WTC11 (cell line): ENCODE measurements around the gene ZNF609. TPM values are rescaled to one million over a fixed set of nuclear protein-coding genes. Genes with fewer than 3 reads are reported as not detected.

Source experiments
- ATAC-seq: fragments of 200-7000 bp; cut with Tn5 transposase; 2 replicates; pipeline ENCODE4 v1.10.0; 2021; ENCODE audit warnings: mild to moderate bottlenecking, moderate library complexity
- CTCF ChIA-PET: fragments of 300-600 bp; sonication (Branson Sonifier 250); formaldehyde crosslinking; loops from one replicate; lab custom pipeline; 2021; ENCODE audit warnings: antibody characterized with exemption; lab: Charles Lee
- POLR2A ChIA-PET: fragments of 350-600 bp; sonication (Branson Sonifier 250); formaldehyde crosslinking; loops from one replicate; lab custom pipeline; 2021; ENCODE audit warnings: antibody characterized with exemption; lab: Charles Lee
- DNase-seq: peaks from one replicate; pipeline ENCODE4 v3.0.0; 2021; ENCODE audit warnings: low spot score
- H3K27ac Mint-ChIP-seq: 2 replicates; pipeline ENCODE4 v1.8.0; 2021; ENCODE audit warnings: mixed read lengths
- H3K27me3 Mint-ChIP-seq: 2 replicates; pipeline ENCODE4 v1.8.0; 2021; ENCODE audit warnings: low read depth, mild to moderate bottlenecking, moderate library complexity, mixed read lengths
- H3K36me3 Mint-ChIP-seq: 2 replicates; pipeline ENCODE4 v1.8.0; 2021; ENCODE audit warnings: mixed read lengths
- H3K4me1 Mint-ChIP-seq: 2 replicates; pipeline ENCODE4 v1.8.0; 2022; ENCODE audit warnings: mixed read lengths
- H3K4me3 Mint-ChIP-seq: 2 replicates; pipeline ENCODE4 v1.8.0; 2021; ENCODE audit warnings: mild to moderate bottlenecking, moderate library complexity, mixed read lengths
- H3K9me3 Mint-ChIP-seq: 2 replicates; pipeline ENCODE4 v1.8.0; 2021; ENCODE audit warnings: mixed read lengths
- AR ChIP-seq: fragments of 250-450 bp; sonication (Bioruptor Pico); IDR thresholded peaks from 2 replicates; pipeline ENCODE4 v1.9.0; 2021; ENCODE audit warnings: mild to moderate bottlenecking
- ATF1 ChIP-seq: sonication (generic); formaldehyde crosslinking; IDR thresholded peaks from 2 replicates; pipeline ENCODE4 v1.8.1; 2023; ENCODE audit warnings: mild to moderate bottlenecking, moderate library complexity, missing genetic modification reagents
- ELF4 ChIP-seq: sonication (generic); formaldehyde crosslinking; IDR thresholded peaks from 2 replicates; pipeline ENCODE4 v1.8.1; 2022; ENCODE audit warnings: low read depth, mild to moderate bottlenecking, moderate library complexity, missing genetic modification reagents
- FOXP4 ChIP-seq: sonication (generic); formaldehyde crosslinking; IDR thresholded peaks from 2 replicates; pipeline ENCODE4 v1.8.0; 2022; ENCODE audit warnings: mild to moderate bottlenecking, missing genetic modification reagents
- GRHL2 ChIP-seq: fragments of 250-450 bp; sonication (Bioruptor Pico); IDR thresholded peaks from 2 replicates; pipeline ENCODE4 v1.8.0; 2022; ENCODE audit warnings: mild to moderate bottlenecking, moderate library complexity; ENCODE audit not compliant: insufficient replicate concordance, severe bottlenecking
- HMGA2 ChIP-seq: fragments of 250-450 bp; sonication (Bioruptor Pico); IDR thresholded peaks from 2 replicates; pipeline ENCODE4 v1.4.0; 2021; ENCODE audit warnings: mild to moderate bottlenecking, moderate library complexity
- JUN ChIP-seq: sonication (generic); formaldehyde crosslinking; IDR thresholded peaks from 2 replicates; pipeline ENCODE4 v1.8.0; 2023; ENCODE audit warnings: mild to moderate bottlenecking, missing genetic modification reagents
- MXD4 ChIP-seq: fragments of 250-450 bp; sonication (Bioruptor Pico); IDR thresholded peaks from 2 replicates; pipeline ENCODE4 v1.8.0; 2021; ENCODE audit warnings: mild to moderate bottlenecking, moderate library complexity, borderline replicate concordance
- PREB ChIP-seq: sonication (generic); formaldehyde crosslinking; IDR thresholded peaks from 2 replicates; pipeline ENCODE4 v1.8.1; 2022; ENCODE audit warnings: mild to moderate bottlenecking, missing genetic modification reagents, moderate library complexity, borderline replicate concordance
- RELA ChIP-seq: sonication (generic); formaldehyde crosslinking; IDR thresholded peaks from 2 replicates; pipeline ENCODE4 v1.8.1; 2022; ENCODE audit warnings: missing genetic modification reagents, mild to moderate bottlenecking, borderline replicate concordance
- SMAD3 ChIP-seq: sonication (generic); formaldehyde crosslinking; IDR thresholded peaks from 2 replicates; pipeline ENCODE4 v1.8.0; 2022; ENCODE audit warnings: missing genetic modification reagents, mild to moderate bottlenecking, borderline replicate concordance
- SP1 ChIP-seq: sonication (generic); formaldehyde crosslinking; conservative IDR thresholded peaks from 2 replicates; pipeline ENCODE4 v1.8.1; 2022; ENCODE audit warnings: missing genetic modification reagents
- TP53 ChIP-seq: sonication (generic); formaldehyde crosslinking; IDR thresholded peaks from 2 replicates; pipeline ENCODE4 v1.8.1; 2023; ENCODE audit warnings: mild to moderate bottlenecking, missing genetic modification reagents
- ZNF423 ChIP-seq: fragments of 250-450 bp; sonication (Bioruptor Pico); IDR thresholded peaks from 2 replicates; pipeline ENCODE4 v2.1.2; 2022; ENCODE audit warnings: mild to moderate bottlenecking, moderate library complexity
- ZNF512 ChIP-seq: sonication (generic); formaldehyde crosslinking; IDR thresholded peaks from 2 replicates; pipeline ENCODE4 v1.8.1; 2022; ENCODE audit warnings: missing genetic modification reagents, borderline replicate concordance
- total RNA-seq: library from RNA; stranded (reverse); gene quantifications from 3 replicates; pipeline ENCODE4 v1.2.3, GENCODE V29; 2021
- TF ChIP-seq, protein P1 (sequence below): sonication (generic); formaldehyde crosslinking; IDR thresholded peaks from 2 replicates; pipeline ENCODE4 v1.8.0; 2022; ENCODE audit warnings: mild to moderate bottlenecking, missing genetic modification reagents
- TF ChIP-seq, protein P2 (sequence below): sonication (generic); formaldehyde crosslinking; conservative IDR thresholded peaks from 2 replicates; pipeline ENCODE4 v1.8.1; 2022; ENCODE audit warnings: mild to moderate bottlenecking, missing genetic modification reagents

ZNF609 gene
- total RNA-seq, 1 experiment from 2014 or later = 47.4 TPM

DNA sequence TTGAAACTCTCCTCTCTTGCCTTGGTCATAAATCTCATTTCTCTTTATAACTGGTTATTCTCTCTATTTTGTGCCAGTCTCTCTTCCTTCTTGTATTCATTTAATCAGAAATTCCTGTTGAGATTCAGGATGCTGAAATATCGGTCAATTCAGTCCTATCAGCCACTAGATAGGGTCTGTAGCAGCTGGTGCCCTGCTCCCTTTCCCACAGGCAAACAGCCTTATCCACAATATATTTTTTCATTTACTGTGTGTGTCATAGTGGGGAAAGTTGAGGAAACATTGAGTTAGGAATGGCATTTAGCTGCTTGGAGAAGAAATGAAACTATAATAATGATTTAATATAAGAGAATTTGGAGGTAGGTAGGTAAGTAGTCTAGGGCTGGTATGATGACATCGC, 168.7 kb downstream of the ZNF609 start:
- POLR2A ChIA-PET = interaction anchor here (0.6 kb wide), 2 partner anchors 15 to 106 kb away, joined by 4 read pairs; no protein-coding TSS in a partner anchor
- DNase-seq (no peak), ATAC-seq (no peak)
- Mint-ChIP-seq H3K27ac (no peak overlapping the region), H3K4me1 (peaks cover 10% of the 10 kb centered on the region), H3K9me3 (no peaks in the 10 kb centered on the region), H3K36me3 (no peaks in the 10 kb centered on the region; the same call in 1 of the 2 replicates), H3K27me3 (no peaks in the 10 kb centered on the region), H3K4me3 (no peak overlapping the region)
- TF ChIP-seq JUN (CRISPR knock-in tag) = no peak
- TF ChIP-seq, protein P1, sequence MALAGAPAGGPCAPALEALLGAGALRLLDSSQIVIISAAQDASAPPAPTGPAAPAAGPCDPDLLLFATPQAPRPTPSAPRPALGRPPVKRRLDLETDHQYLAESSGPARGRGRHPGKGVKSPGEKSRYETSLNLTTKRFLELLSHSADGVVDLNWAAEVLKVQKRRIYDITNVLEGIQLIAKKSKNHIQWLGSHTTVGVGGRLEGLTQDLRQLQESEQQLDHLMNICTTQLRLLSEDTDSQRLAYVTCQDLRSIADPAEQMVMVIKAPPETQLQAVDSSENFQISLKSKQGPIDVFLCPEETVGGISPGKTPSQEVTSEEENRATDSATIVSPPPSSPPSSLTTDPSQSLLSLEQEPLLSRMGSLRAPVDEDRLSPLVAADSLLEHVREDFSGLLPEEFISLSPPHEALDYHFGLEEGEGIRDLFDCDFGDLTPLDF (CRISPR knock-in tag) = no peak
- no peak for TF ChIP-seq ZNF423 (CRISPR knock-in tag)
- no peak for TF ChIP-seq ELF4
- no peak for TF ChIP-seq ZNF512 (CRISPR knock-in tag)
- TF ChIP-seq ATF1 (CRISPR knock-in tag) = no peak
- no peak for TF ChIP-seq GRHL2 (CRISPR knock-in tag)
- no peak for TF ChIP-seq SMAD3 (CRISPR knock-in tag)
- TF ChIP-seq HMGA2 (CRISPR knock-in tag) = no peak
- TF ChIP-seq FOXP4 = no peak
- no peak for TF ChIP-seq AR (CRISPR knock-in tag)
- TF ChIP-seq RELA (CRISPR knock-in tag) = no peak
- TF ChIP-seq SP1 (CRISPR knock-in tag) = no peak
- TF ChIP-seq MXD4 (CRISPR knock-in tag) = no peak
- TF ChIP-seq TP53 (CRISPR knock-in tag) = no peak
- TF ChIP-seq PREB (CRISPR knock-in tag) = no peak
- TF ChIP-seq, protein P2, sequence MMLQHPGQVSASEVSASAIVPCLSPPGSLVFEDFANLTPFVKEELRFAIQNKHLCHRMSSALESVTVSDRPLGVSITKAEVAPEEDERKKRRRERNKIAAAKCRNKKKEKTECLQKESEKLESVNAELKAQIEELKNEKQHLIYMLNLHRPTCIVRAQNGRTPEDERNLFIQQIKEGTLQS (CRISPR knock-in tag) = no peak
- CTCF ChIA-PET = no interaction called here
